ENCODE data around the gene GNAS. TPM values are rescaled to one million over a fixed set of nuclear protein-coding genes. Genes with fewer than 3 reads are reported as not detected.

The GNAS gene
- total RNA-seq, 2 experiments from 2014 or later: 638 to 913 TPM

- DNase-seq (ENCODE audit: low spot score): no peak
- Histone ChIP-seq H3K36me3 (ENCODE audit: insufficient read depth, low read length) (no peaks in the 10 kb centered on the region), H2AFZ (ENCODE audit: low read length) (no peak overlapping the region), H3K79me2 (ENCODE audit: insufficient read depth, low read depth, low read length) (no peaks in the 10 kb centered on the region), H3K27ac (ENCODE audit: low read depth, low read length, poor library complexity, severe bottlenecking) (no peak overlapping the region), H3K9me3 (ENCODE audit: low read length) (no peaks in the 10 kb centered on the region), H3K4me3 (ENCODE audit: low read depth, low read length, poor library complexity, severe bottlenecking) (no peak overlapping the region), H3K4me1 (ENCODE audit: insufficient read depth, low read length, poor library complexity, severe bottlenecking) (no peaks in the 10 kb centered on the region), H3K4me2 (ENCODE audit: low read length) (no peak overlapping the region), H3K9me2 (ENCODE audit: insufficient read depth, low read length) (no peaks in the 10 kb centered on the region), H4K20me1 (ENCODE audit: insufficient read depth, low read length) (no peaks in the 10 kb centered on the region)
- ChIA-PET POLR2A (interaction anchor here (0.5 kb wide), 1 partner anchor 420 kb away, joined by 3 read pairs; no protein-coding TSS in a partner anchor), CTCF (ENCODE audit: unreplicated experiment) (no interaction called here)
- TF ChIP-seq CTCF (conservative IDR thresholded peaks at IDR 0.05; ENCODE audit: low read length) (no peak), EZH2phosphoT487 (IDR thresholded peaks at IDR 0.05; ENCODE audit: borderline replicate concordance, low read depth, low read length) (no peak)
- intact Hi-C loops (cut with micrococcal nuclease; ENCODE audit: unreplicated experiment): no loop called here
- no TSS peak for BruUV-seq (replicated peaks)
These were observed 78.0 kb downstream of the GNAS start for GRCh38 chr20:58930496-58930895.

GRCh38 chr20:58932170-58932569 lies 79.7 kb downstream of the GNAS start:
- Histone ChIP-seq H3K4me3 (ENCODE audit: low read depth, low read length, poor library complexity, severe bottlenecking) (no peak overlapping the region), H3K27ac (ENCODE audit: low read depth, low read length, poor library complexity, severe bottlenecking) (no peak overlapping the region), H3K9me2 (ENCODE audit: insufficient read depth, low read length) (no peaks in the 10 kb centered on the region), H3K4me1 (ENCODE audit: insufficient read depth, low read length, poor library complexity, severe bottlenecking) (no peaks in the 10 kb centered on the region), H3K4me2 (ENCODE audit: low read length) (no peak overlapping the region), H2AFZ (ENCODE audit: low read length) (no peak overlapping the region), H3K36me3 (ENCODE audit: insufficient read depth, low read length) (no peaks in the 10 kb centered on the region), H3K9me3 (ENCODE audit: low read length) (peaks cover 6% of the 10 kb centered on the region; the same call in 1 of the 2 replicates), H3K79me2 (ENCODE audit: insufficient read depth, low read depth, low read length) (no peaks in the 10 kb centered on the region), H4K20me1 (ENCODE audit: insufficient read depth, low read length) (no peaks in the 10 kb centered on the region)
- DNase-seq (ENCODE audit: low spot score): no peak
- intact Hi-C loops (cut with micrococcal nuclease; ENCODE audit: unreplicated experiment): no loop called here
- no TSS peak for BruUV-seq (replicated peaks)
- ChIA-PET CTCF (ENCODE audit: unreplicated experiment) (no interaction called here), POLR2A (no interaction called here)
- TF ChIP-seq EZH2phosphoT487 (IDR thresholded peaks at IDR 0.05; ENCODE audit: borderline replicate concordance, low read depth, low read length) (no peak), CTCF (conservative IDR thresholded peaks at IDR 0.05; ENCODE audit: low read length) (no peak)

GRCh38 chr20:58938078-58938477 lies 85.6 kb downstream of the GNAS start:
- CTCF ChIA-PET (ENCODE audit: unreplicated experiment): no interaction called here
- no peak overlapping the region for H3K4me2 ChIP-seq (ENCODE audit: low read length)
- intact Hi-C loops (cut with micrococcal nuclease; ENCODE audit: unreplicated experiment): no loop called here
- no peak overlapping the region for H3K4me3 ChIP-seq (ENCODE audit: low read depth, low read length, poor library complexity, severe bottlenecking)
- DNase-seq (ENCODE audit: low spot score): no peak
- H3K36me3 ChIP-seq (ENCODE audit: insufficient read depth, low read length): no peaks in the 10 kb centered on the region
- no peaks in the 10 kb centered on the region for H3K79me2 ChIP-seq (ENCODE audit: insufficient read depth, low read depth, low read length)
- peaks cover 6% of the 10 kb centered on the region; the same call in 1 of the 2 replicates for H3K9me3 ChIP-seq (ENCODE audit: low read length)
- no peak overlapping the region for H3K27ac ChIP-seq (ENCODE audit: low read depth, low read length, poor library complexity, severe bottlenecking)
- TF ChIP-seq EZH2phosphoT487 (IDR thresholded peaks at IDR 0.05; ENCODE audit: borderline replicate concordance, low read depth, low read length) (no peak), CTCF (conservative IDR thresholded peaks at IDR 0.05; ENCODE audit: low read length) (no peak)
- H3K4me1 ChIP-seq (ENCODE audit: insufficient read depth, low read length, poor library complexity, severe bottlenecking): peaks cover 12% of the 10 kb centered on the region
- H4K20me1 ChIP-seq (ENCODE audit: insufficient read depth, low read length): no peaks in the 10 kb centered on the region
- no TSS peak for BruUV-seq (replicated peaks)
- no peaks in the 10 kb centered on the region for H3K9me2 ChIP-seq (ENCODE audit: insufficient read depth, low read length)
- H2AFZ ChIP-seq (ENCODE audit: low read length): no peak overlapping the region; the same call in 1 of the 2 replicates
- POLR2A ChIA-PET: interaction anchor here (0.6 to 1.2 kb wide), 4 partner anchors 16 to 301 kb away, joined by 3 to 6 read pairs (median 5); no protein-coding TSS in a partner anchor

Data from OCI-LY7 (cell line).